ENCODE results near the gene WNK3.
"Not testable (repeated sequence)": the region's sequence is repeated elsewhere in the genome, so short reads cannot be mapped to it uniquely, and the experiment has no call there.

- TF ChIP-seq CEBPB (IDR thresholded peaks at IDR 0.05; ENCODE audit: borderline replicate concordance in 1 of 2, low read depth in 2 of 2, low read length in 2 of 2); CTCF (IDR thresholded peaks at IDR 0.05 in 2 of 3, conservative IDR thresholded peaks at IDR 0.05 in 1 of 3; ENCODE audit: control insufficient read depth in 2 of 3, extremely low read depth in 1 of 3, insufficient read depth in 1 of 3, low read depth in 3 of 3, low read length in 3 of 3); E2F4 (IDR thresholded peaks at IDR 0.05; ENCODE audit: low read depth, low read length); JUND (IDR thresholded peaks at IDR 0.05; ENCODE audit: low read depth, low read length); POLR2A (IDR thresholded peaks at IDR 0.05; ENCODE audit: low read depth, low read length); NBN (IDR thresholded peaks at IDR 0.05): not testable (repeated sequence)
Measured at GRCh38 chrX:54384661-54385060, 26.8 kb upstream of the WNK3 start.

Measured in GM12878 (cell line).